Skin epidermis (tissue), 12 donors: ENCODE measurements around the gene BICD2.
A peak's percentile ranks its signal among the peaks of the same experiment; 100 is the strongest.
"Not testable (repeated sequence)": the region's sequence is repeated elsewhere in the genome, so short reads cannot be mapped to it uniquely, and the experiment has no call there.

Experiments used
- H3K27ac ChIP-seq, 21 experiments: fragments of 200-600 bp; sonication (generic) in 11 of 21; one replicate each; pipeline ENCODE4 v1.5.0; 2020; ENCODE audit warnings: mild to moderate bottlenecking in 3 of 21, inconsistent platforms in 2 of 21, moderate library complexity in 2 of 21
- H3K4me3 ChIP-seq, 7 experiments: fragments of 200-600 bp; sonication (generic) in 2 of 7; one replicate each; pipeline ENCODE4 v1.5.0; 2020; ENCODE audit warnings: inconsistent platforms in 2 of 7, mild to moderate bottlenecking in 2 of 7, moderate library complexity in 1 of 7

BICD2 gene

DNA sequence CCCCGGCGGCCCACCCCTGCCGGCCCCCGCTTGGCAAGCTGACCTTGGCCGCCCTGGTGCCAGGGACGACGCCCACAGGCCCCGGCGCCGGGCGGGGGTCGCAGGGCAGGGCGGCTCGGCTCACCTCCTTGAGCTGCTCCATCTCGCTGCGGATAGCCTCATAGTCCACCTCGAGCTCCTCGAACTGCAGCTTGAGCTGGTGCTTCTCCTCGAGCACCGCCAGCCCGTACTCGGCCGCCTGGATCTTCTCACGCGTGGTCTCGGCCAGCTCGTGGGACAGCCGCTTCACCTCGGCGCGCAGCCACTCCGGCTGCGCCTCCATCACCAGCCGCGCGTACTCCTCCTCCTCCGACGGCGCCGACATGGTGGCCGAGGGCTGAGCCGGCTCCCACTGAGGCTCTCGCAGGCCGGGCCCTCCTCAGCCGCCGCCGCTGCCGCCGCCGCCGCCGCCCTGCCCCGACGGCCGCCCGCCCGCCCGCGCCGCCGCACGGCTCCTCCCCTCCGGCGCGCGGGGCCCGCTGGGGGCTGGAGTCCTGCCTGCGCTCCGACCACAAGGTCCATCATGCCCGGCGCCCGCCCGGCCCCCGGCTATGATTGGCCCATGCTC, at the start of gene BICD2:
Gene BICD2 (minus strand): TSS at position 453 of the 607 bp plus-strand sequence. CDS start 89 bp downstream, at position 364.
- peak within 1 kb of the TSS; percentile 91 to 99 (median 98) for H3K27ac ChIP-seq
- H3K4me3 ChIP-seq, result peak within 1 kb of the TSS; percentile 79 to 98 (median 97)

DNA sequence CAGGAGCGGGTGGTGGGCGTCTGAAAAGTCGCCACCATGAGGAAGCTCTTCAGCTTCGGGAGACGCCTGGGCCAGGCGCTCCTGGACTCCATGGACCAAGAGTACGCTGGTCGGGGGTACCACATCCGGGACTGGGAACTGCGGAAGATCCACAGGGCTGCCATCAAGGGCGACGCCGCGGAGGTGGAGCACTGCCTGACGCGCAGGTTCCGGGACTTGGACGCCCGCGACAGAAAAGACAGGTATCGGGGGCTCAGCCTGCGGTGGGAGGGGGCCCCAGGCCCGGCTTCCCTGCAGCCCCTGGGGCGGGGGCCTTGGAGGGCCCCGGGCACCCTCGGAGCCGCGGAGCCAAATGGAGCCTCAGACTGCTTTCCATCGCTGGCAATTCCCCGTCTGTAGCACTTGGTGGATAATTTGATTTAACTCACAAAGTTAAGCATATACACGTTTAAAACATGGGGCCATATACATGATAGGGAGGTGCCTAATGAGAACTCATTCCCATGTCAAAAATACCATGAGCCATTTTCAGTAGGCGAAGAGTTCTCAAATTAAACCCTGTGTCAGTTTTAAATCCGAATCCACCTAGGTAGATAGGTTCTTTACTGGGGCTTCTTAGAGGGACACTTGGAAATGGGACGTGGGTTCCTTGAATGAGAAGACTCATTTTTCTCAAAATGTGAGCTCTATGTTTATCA, 45.1 kb upstream of the BICD2 start:
- H3K4me3 ChIP-seq, result peak overlapping the region in 4 of 7 experiments; percentile 22 to 40 (median 32)
- not testable (repeated sequence) for H3K27ac ChIP-seq

- Histone ChIP-seq H3K27ac (no peak overlapping the region), H3K4me3 (peak overlapping the region in 6 of 7 experiments; percentile 18 to 40 (median 26))
These were observed 44.3 kb upstream of the BICD2 start for GRCh38 chr9:92808726-92809451.

- peak overlapping the region in 4 of 7 experiments; percentile 15 to 40 (median 24) for H3K4me3 ChIP-seq
These were observed 43.4 kb upstream of the BICD2 start for GRCh38 chr9:92807757-92808725.

DNA sequence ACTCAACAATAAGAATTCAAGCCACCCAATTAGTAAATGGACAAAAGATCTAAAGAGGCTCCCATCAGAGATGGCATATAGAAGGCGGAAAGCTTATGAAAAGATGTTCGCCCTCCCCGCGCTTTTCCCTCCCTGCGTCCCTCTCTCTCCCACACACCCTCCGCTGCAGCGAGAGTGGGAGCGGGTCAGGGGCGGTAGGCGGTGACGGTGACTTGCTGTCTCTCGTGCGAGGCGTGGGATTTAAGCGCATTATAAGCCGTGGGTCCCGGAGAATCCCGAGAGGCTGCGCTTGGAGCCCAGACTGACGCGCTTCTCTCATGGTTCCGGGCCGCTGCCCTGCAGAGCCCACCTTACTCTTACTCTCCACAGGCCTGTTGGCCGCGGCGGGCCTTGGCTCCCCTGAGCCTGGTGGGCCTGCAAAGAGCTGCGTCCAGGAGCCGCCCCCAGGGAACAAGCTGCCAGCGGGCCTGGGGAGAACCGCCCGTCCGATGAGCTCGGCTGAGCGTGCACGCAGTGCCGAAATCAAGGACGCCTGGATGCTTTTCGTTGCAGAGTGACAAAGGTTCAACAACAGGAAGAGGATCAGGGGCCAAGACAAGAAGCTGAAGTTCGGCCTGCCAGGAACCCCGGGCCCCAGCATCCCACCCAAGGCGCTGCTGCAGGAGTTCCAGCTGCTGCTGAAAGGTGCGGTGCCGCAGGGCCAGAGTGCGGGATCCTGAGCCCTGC, 42.6 kb upstream of the BICD2 start:
- Histone ChIP-seq H3K4me3 (no peak overlapping the region), H3K27ac (no peak overlapping the region)

More at GRCh38 chr9:92807757-92808725, 43.4 kb upstream of the BICD2 start:
- no peak overlapping the region for H3K27ac ChIP-seq

DNA sequence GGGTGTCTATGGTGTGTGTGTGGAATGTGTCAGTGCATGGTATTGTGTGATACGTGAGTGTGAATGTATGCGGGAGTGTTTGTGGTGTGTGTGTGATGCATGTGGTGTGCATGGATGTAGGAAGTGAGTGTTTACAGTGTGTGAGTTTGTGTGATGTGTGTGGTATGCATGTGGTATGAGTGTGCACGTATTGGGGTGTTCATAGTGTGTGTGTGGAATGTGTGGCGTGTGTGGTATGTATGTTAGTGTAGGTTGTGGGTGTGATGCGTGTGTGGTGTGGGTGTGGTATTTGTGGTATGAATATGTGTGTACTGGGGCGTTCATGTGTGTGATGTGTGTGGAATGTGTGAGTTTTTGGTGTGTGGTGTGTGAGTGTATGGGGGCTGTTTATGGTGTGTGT, 40.1 kb upstream of the BICD2 start:
- Histone ChIP-seq H3K4me3 (no peak overlapping the region), H3K27ac (no peak overlapping the region)

DNA sequence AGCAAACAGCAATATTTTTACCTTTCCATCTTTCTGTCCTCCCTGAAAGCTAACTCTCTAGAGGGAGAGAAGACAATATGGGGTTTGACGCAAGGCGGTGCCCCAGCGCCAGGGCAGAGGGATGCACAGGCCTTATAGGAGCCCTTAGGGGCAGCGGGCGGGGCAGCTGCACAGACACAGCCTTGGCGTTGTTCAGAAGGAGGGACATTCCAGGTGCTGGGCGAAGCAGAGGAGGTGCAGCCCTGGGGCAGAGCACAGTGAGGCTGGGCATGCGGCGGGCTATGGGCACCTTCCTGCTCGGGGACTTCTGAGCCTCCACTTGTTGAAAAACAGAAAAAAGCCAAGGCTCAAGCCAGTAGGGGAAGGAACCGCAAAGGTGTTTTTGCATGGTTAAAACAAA, 33.7 kb upstream of the BICD2 start:
- Histone ChIP-seq H3K4me3 (no peak overlapping the region), H3K27ac (no peak overlapping the region)

GRCh38 chr9:92796337-92796804, 31.7 kb upstream of the BICD2 start:
- not testable (repeated sequence) for H3K27ac ChIP-seq, H3K4me3 ChIP-seq

DNA sequence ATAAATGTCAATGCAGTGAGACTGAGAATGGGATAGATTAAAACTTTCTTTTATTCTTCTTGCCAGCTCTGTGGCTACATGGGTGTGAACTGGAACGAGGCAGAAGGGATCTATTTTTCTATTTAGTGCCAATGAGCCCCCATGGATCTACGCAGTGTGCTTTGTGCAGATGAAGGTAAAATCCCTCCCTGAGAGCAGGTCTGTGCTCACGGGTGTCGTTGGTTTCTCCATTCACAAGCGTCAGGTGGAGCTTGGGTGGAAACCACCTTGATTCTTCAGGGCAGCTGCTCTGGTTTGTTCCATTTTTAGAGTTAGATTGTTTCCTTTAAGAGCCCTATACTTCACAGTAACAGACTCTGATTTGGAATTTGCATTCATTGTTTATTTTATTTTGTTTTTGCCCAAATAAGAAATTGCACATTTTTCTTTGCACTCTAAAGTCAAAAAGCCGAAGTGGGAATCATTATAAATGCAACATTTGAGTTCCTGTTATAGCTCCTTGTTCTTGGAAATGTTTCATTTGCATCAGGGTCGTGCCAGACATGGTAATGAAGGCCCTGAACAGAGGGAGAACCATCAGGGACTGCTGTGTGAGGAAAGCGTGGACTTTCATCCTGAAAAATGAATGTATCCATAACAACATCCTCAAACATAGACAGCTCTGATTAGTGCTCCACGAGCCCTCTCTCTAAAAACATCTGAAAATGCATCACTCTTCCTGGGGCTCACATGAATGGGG, 31.1 kb upstream of the BICD2 start:
- H3K4me3 ChIP-seq, result no peak overlapping the region
- H3K27ac ChIP-seq, result no peak overlapping the region

GRCh38 chr9:92795000-92795399, 30.4 kb upstream of the BICD2 start:
- H3K27ac ChIP-seq, result no peak overlapping the region
- no peak overlapping the region for H3K4me3 ChIP-seq

DNA sequence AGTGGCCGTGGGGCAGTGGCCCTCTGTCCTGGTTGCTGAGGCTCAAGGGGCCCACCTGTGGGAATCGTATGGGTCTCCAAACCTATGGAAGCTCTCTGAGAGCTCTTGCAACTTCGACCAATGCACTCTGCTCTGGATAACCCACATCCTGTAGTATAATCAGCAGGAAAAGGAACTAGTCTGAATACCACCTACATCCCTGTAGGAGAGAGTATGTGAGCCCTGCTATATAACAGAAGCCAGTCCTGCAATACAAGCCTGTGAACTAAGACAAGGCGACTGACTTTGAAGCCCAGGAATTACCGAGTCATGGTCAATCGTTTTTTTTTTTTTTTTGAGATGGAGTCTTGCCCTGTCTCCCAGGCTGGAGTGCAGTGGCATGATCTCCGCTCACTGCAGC, 29.8 kb upstream of the BICD2 start:
- no peak overlapping the region for H3K4me3 ChIP-seq
- no peak overlapping the region for H3K27ac ChIP-seq

DNA sequence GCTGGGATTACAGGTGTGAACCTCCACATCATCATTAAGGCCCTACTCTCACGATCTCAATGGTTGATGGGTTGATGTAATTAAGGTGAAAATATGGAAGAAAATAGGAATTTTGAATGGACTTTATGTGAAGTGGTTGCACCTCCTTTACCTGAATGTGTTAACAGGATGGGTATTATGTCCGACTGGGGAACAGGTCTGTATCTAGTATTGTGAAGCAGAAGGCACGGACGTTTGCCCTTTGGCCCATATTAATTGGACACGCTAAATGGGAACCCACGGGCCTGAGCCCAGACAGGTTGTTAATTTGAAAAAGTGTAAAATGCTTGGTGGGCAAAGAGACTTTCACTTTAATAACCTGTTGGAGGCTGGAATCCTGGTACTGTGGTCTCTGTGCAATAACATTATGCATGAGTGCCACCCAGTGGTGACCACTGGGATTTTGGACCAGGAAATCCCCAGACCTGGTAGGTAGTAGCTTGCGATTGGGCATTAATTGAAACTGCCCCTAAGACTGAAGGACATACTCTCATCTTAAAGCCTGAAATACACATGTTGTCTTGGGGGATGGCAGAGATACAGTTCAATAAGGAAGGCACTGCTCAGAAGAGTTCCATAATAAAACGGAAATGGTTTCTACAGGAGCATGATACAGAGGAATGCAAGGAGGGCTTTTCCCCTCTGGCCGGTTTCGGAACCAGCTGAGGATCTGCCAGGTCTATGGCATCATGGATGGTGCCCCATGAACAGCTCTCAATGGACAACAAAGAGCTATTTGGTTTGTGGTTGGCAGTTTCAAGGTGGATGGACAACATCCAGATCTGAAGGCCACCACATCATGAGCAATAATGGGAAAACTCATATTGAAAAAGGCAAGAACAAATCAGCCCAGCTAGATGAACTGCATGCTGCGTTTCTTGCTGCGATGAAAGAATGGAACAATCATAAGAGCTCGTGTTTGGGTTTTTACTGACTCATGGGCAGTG, 26.2 kb upstream of the BICD2 start:
- peak overlapping the region in 1 of 21 experiments; percentile 10 for H3K27ac ChIP-seq
- no peak overlapping the region for H3K4me3 ChIP-seq

GRCh38 chr9:92786298-92786697, 21.7 kb upstream of the BICD2 start:
- no peak overlapping the region for H3K4me3 ChIP-seq
- H3K27ac ChIP-seq, result no peak overlapping the region

- no peak overlapping the region for H3K4me3 ChIP-seq
- H3K27ac ChIP-seq, result peak overlapping the region in 19 of 21 experiments; percentile 36 to 88 (median 77)
These were observed 17.3 kb upstream of the BICD2 start for GRCh38 chr9:92781899-92782298.

DNA sequence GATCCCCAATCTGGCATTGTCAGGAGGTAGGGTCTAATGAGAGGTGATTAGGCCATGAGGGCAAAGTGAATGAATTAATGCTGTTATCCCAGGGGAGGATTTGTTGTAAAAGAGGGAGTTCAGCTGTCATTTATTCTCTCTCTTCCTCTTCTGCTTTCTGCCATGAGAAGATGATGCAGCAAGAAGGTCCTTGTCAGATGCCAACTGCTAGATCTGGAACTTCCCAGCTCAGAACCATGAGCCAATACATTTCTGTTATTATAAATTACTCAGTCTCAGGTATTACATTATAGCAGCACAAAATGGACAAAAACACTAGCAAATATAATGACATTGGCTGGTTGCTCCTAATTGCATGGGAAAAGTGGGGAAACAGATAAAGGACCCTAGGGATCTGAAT, 15.6 kb upstream of the BICD2 start:
- peak overlapping the region in 13 of 21 experiments; percentile 11 to 85 (median 77) for H3K27ac ChIP-seq
- no peak overlapping the region for H3K4me3 ChIP-seq

DNA sequence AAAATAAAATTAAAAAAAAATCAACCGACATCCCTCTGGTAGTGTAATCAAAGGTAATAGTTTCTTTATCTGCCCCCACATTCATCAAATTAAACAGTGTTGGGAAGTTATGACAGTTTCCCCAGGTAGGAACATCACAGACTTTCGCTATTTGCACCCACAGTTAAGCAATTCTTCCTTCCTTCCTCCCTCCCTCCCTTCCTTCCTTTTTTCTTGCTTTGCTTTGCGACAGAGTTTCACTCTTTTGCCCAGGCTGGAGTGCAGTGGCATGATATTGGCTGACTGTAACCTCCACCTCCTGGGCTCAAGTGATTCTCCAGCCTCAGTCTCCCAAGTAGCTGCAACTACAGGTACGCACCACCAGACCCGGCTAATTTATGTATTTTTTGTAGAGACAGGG, 10.8 kb upstream of the BICD2 start:
- no peak overlapping the region for H3K4me3 ChIP-seq
- H3K27ac ChIP-seq, result peak overlapping the region in 12 of 21 experiments; percentile 34 to 68 (median 60)

GRCh38 chr9:92774274-92774673, 9.6 kb upstream of the BICD2 start:
- H3K4me3 ChIP-seq, result no peak overlapping the region
- peak overlapping the region in 17 of 21 experiments; percentile 4 to 84 (median 61) for H3K27ac ChIP-seq
